Neuron (in vitro differentiated cells): ENCODE measurements around the gene NIPAL1.

ENCODE experiments used
- H2AFZ ChIP-seq: one replicate; pipeline ENCODE4 v1.6.1; 2013; ENCODE audit warnings: low read depth, mild to moderate bottlenecking, inconsistent platforms, low read length, moderate library complexity
- H3K27me3 ChIP-seq: one replicate; pipeline ENCODE4 v1.6.1; 2013; ENCODE audit warnings: low read length; ENCODE audit not compliant: insufficient read depth
- H3K36me3 ChIP-seq: one replicate; pipeline ENCODE4 v1.6.1; 2013; ENCODE audit warnings: low read length; ENCODE audit not compliant: insufficient read depth
- H3K4me1 ChIP-seq: one replicate; pipeline ENCODE4 v1.6.1; 2013; ENCODE audit warnings: low read length; ENCODE audit not compliant: insufficient read depth
- H3K4me3 ChIP-seq: 2 replicates; pipeline ENCODE4 v1.5.1; 2013; ENCODE audit warnings: mild to moderate bottlenecking, low read length, moderate library complexity
- H3K9me3 ChIP-seq: one replicate; pipeline ENCODE4 v1.6.1; 2013; ENCODE audit warnings: low read length

NIPAL1 gene

GRCh38 chr4:48049483-48049882 lies 32.9 kb downstream of the NIPAL1 start:
- Histone ChIP-seq H3K36me3 (no peaks in the 10 kb centered on the region), H2AFZ (no peak overlapping the region), H3K9me3 (no peaks in the 10 kb centered on the region), H3K4me3 (no peak overlapping the region), H3K4me1 (no peaks in the 10 kb centered on the region), H3K27me3 (no peaks in the 10 kb centered on the region)

GRCh38 chr4:48051078-48051477 lies 34.5 kb downstream of the NIPAL1 start:
- Histone ChIP-seq H3K27me3 (no peaks in the 10 kb centered on the region), H2AFZ (no peak overlapping the region), H3K9me3 (no peaks in the 10 kb centered on the region), H3K4me3 (no peak overlapping the region), H3K36me3 (no peaks in the 10 kb centered on the region), H3K4me1 (no peaks in the 10 kb centered on the region)

GRCh38 chr4:48058617-48059530 lies 42.3 kb downstream of the NIPAL1 start:
- Histone ChIP-seq H3K27me3 (no peaks in the 10 kb centered on the region), H3K4me3 (no peak overlapping the region), H3K36me3 (no peaks in the 10 kb centered on the region), H3K4me1 (peaks cover 10% of the 10 kb centered on the region), H3K9me3 (no peaks in the 10 kb centered on the region), H2AFZ (no peak overlapping the region)

GRCh38 chr4:48064349-48064748 lies 47.8 kb downstream of the NIPAL1 start:
- Histone ChIP-seq H3K4me1 (no peaks in the 10 kb centered on the region), H3K36me3 (no peaks in the 10 kb centered on the region), H3K27me3 (no peaks in the 10 kb centered on the region), H2AFZ (no peak overlapping the region), H3K9me3 (no peaks in the 10 kb centered on the region), H3K4me3 (no peak overlapping the region)

GRCh38 chr4:48065587-48066052 lies 49.0 kb downstream of the NIPAL1 start:
- no peak overlapping the region for H2AFZ ChIP-seq
- no peaks in the 10 kb centered on the region for H3K4me1 ChIP-seq
- no peaks in the 10 kb centered on the region for H3K9me3 ChIP-seq
- no peaks in the 10 kb centered on the region for H3K27me3 ChIP-seq
- H3K36me3 ChIP-seq: no peaks in the 10 kb centered on the region
- no peak overlapping the region for H3K4me3 ChIP-seq

GRCh38 chr4:48067536-48067935 lies 51.0 kb downstream of the NIPAL1 start:
- Histone ChIP-seq H3K4me3 (no peak overlapping the region), H2AFZ (no peak overlapping the region), H3K36me3 (no peaks in the 10 kb centered on the region), H3K27me3 (no peaks in the 10 kb centered on the region), H3K9me3 (no peaks in the 10 kb centered on the region), H3K4me1 (no peaks in the 10 kb centered on the region)

- Histone ChIP-seq H3K27me3 (no peaks in the 10 kb centered on the region), H3K9me3 (no peaks in the 10 kb centered on the region), H3K36me3 (no peaks in the 10 kb centered on the region), H2AFZ (no peak overlapping the region), H3K4me3 (no peak overlapping the region), H3K4me1 (no peaks in the 10 kb centered on the region)
Measured at GRCh38 chr4:48068182-48068581, 51.6 kb downstream of the NIPAL1 start.

GRCh38 chr4:48069026-48069425 lies 52.5 kb downstream of the NIPAL1 start:
- H2AFZ ChIP-seq: no peak overlapping the region
- no peaks in the 10 kb centered on the region for H3K36me3 ChIP-seq
- H3K4me3 ChIP-seq: no peak overlapping the region
- no peaks in the 10 kb centered on the region for H3K4me1 ChIP-seq
- H3K27me3 ChIP-seq: no peaks in the 10 kb centered on the region
- H3K9me3 ChIP-seq: no peaks in the 10 kb centered on the region

GRCh38 chr4:48071191-48071590 lies 54.6 kb downstream of the NIPAL1 start:
- Histone ChIP-seq H3K27me3 (no peaks in the 10 kb centered on the region), H3K36me3 (no peaks in the 10 kb centered on the region), H3K9me3 (no peaks in the 10 kb centered on the region), H2AFZ (no peak overlapping the region), H3K4me1 (no peaks in the 10 kb centered on the region), H3K4me3 (no peak overlapping the region)

- H3K36me3 ChIP-seq: no peaks in the 10 kb centered on the region
- no peaks in the 10 kb centered on the region for H3K27me3 ChIP-seq
- no peak overlapping the region for H3K4me3 ChIP-seq
- H3K4me1 ChIP-seq: no peaks in the 10 kb centered on the region
- H3K9me3 ChIP-seq: no peaks in the 10 kb centered on the region
- H2AFZ ChIP-seq: no peak overlapping the region
Measured at GRCh38 chr4:48073567-48074103, 57.1 kb downstream of the NIPAL1 start.

GRCh38 chr4:48074657-48075056 lies 58.1 kb downstream of the NIPAL1 start:
- Histone ChIP-seq H3K27me3 (no peaks in the 10 kb centered on the region), H3K4me1 (no peaks in the 10 kb centered on the region), H3K4me3 (no peak overlapping the region), H2AFZ (no peak overlapping the region), H3K36me3 (no peaks in the 10 kb centered on the region), H3K9me3 (no peaks in the 10 kb centered on the region)

GRCh38 chr4:48078425-48078824 lies 61.9 kb downstream of the NIPAL1 start:
- Histone ChIP-seq H2AFZ (no peak overlapping the region), H3K4me3 (no peak overlapping the region), H3K9me3 (no peaks in the 10 kb centered on the region), H3K4me1 (no peaks in the 10 kb centered on the region), H3K27me3 (no peaks in the 10 kb centered on the region), H3K36me3 (no peaks in the 10 kb centered on the region)

- Histone ChIP-seq H3K9me3 (no peaks in the 10 kb centered on the region), H3K36me3 (no peaks in the 10 kb centered on the region), H3K27me3 (no peaks in the 10 kb centered on the region)
Measured at GRCh38 chr4:48078862-48079655, 62.5 kb downstream of the NIPAL1 start.

More at GRCh38 chr4:48078862-48079655, 62.5 kb downstream of the NIPAL1 start:
- Histone ChIP-seq H3K4me3 (no peak overlapping the region), H3K4me1 (no peaks in the 10 kb centered on the region), H2AFZ (no peak overlapping the region)
